ENCODE measurements around the gene SCMH1. TPM values are rescaled to one million over a fixed set of nuclear protein-coding genes. Genes with fewer than 3 reads are reported as not detected.

SCMH1 gene
- total RNA-seq, 1 experiment from 2014 or later, result 28.0 TPM

- Histone ChIP-seq H3K9me2 (ENCODE audit: insufficient read depth) (no peaks in the 10 kb centered on the region), H3K4me2 (ENCODE audit: low read length) (no peak overlapping the region), H2AFZ (ENCODE audit: low read depth, low read length, poor library complexity, severe bottlenecking) (no peak overlapping the region), H3K4me3 (replicated peaks in 1 of 2; ENCODE audit: low read depth in 1 of 2, low read length in 2 of 2) (no peak overlapping the region), H3K79me2 (ENCODE audit: insufficient read depth, low read length) (no peaks in the 10 kb centered on the region), H3K27ac (ENCODE audit: low read depth, low read length) (no peak overlapping the region), H3K9ac (ENCODE audit: low read length) (no peak overlapping the region), H3K27me3 (ENCODE audit: insufficient read depth, low read length) (peaks cover 20% of the 10 kb centered on the region; the same call in 1 of the 2 replicates), H4K20me1 (ENCODE audit: insufficient read depth) (no peaks in the 10 kb centered on the region), H3K4me1 (ENCODE audit: control insufficient read depth in 1 of 2, insufficient read depth in 2 of 2, low read length in 2 of 2) (peaks cover 0 to 5% of the 10 kb centered on the region in 2 experiments; a peak in 2 of 4 replicates), H3K36me3 (ENCODE audit: control insufficient read depth in 1 of 2, insufficient read depth in 2 of 2, low read length in 2 of 2) (no peaks in the 10 kb centered on the region), H3K9me3 (ENCODE audit: control insufficient read depth in 1 of 2, insufficient read depth in 1 of 2, low read depth in 1 of 2, low read length in 2 of 2) (no peaks in the 10 kb centered on the region)
- ChIA-PET RAD21 (ENCODE audit: low non-redundant PET in 1 of 2, low total read pairs in 2 of 2, uncharacterized antibody in 2 of 2, unreplicated experiment in 2 of 2) (interaction anchor here in 1 of 2 experiments (1.9 kb wide), 1 partner anchor 137 kb away, joined by 9 read pairs; no protein-coding TSS in a partner anchor), POLR2A (no interaction called here), CTCF (no interaction called here)
- TF ChIP-seq TCF7L2 (IDR thresholded peaks at IDR 0.05; ENCODE audit: borderline replicate concordance, extremely low read depth, insufficient read depth, insufficient read length) (no peak), ELF1 (IDR thresholded peaks at IDR 0.05; ENCODE audit: borderline replicate concordance, low read depth) (no peak), CEBPB (IDR thresholded peaks at IDR 0.05; ENCODE audit: low read depth) (no peak), ZNF274 (IDR thresholded peaks at IDR 0.05; ENCODE audit: low read depth, low read length) (no peak), ZBTB33 (IDR thresholded peaks at IDR 0.05; ENCODE audit: extremely low read depth, insufficient replicate concordance, low read length) (no peak), FOSL1 (IDR thresholded peaks at IDR 0.05; ENCODE audit: low read depth) (no peak), SRF (IDR thresholded peaks at IDR 0.05; ENCODE audit: low read depth) (no peak)
- TF ChIP-seq, protein P1, sequence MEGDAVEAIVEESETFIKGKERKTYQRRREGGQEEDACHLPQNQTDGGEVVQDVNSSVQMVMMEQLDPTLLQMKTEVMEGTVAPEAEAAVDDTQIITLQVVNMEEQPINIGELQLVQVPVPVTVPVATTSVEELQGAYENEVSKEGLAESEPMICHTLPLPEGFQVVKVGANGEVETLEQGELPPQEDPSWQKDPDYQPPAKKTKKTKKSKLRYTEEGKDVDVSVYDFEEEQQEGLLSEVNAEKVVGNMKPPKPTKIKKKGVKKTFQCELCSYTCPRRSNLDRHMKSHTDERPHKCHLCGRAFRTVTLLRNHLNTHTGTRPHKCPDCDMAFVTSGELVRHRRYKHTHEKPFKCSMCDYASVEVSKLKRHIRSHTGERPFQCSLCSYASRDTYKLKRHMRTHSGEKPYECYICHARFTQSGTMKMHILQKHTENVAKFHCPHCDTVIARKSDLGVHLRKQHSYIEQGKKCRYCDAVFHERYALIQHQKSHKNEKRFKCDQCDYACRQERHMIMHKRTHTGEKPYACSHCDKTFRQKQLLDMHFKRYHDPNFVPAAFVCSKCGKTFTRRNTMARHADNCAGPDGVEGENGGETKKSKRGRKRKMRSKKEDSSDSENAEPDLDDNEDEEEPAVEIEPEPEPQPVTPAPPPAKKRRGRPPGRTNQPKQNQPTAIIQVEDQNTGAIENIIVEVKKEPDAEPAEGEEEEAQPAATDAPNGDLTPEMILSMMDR (IDR thresholded peaks at IDR 0.05 in 2 of 3, conservative IDR thresholded peaks at IDR 0.05 in 1 of 3; ENCODE audit: borderline replicate concordance in 1 of 3, insufficient read depth in 1 of 3, low read depth in 2 of 3, low read length in 2 of 3), result no peak
- TF ChIP-seq, protein P2, sequence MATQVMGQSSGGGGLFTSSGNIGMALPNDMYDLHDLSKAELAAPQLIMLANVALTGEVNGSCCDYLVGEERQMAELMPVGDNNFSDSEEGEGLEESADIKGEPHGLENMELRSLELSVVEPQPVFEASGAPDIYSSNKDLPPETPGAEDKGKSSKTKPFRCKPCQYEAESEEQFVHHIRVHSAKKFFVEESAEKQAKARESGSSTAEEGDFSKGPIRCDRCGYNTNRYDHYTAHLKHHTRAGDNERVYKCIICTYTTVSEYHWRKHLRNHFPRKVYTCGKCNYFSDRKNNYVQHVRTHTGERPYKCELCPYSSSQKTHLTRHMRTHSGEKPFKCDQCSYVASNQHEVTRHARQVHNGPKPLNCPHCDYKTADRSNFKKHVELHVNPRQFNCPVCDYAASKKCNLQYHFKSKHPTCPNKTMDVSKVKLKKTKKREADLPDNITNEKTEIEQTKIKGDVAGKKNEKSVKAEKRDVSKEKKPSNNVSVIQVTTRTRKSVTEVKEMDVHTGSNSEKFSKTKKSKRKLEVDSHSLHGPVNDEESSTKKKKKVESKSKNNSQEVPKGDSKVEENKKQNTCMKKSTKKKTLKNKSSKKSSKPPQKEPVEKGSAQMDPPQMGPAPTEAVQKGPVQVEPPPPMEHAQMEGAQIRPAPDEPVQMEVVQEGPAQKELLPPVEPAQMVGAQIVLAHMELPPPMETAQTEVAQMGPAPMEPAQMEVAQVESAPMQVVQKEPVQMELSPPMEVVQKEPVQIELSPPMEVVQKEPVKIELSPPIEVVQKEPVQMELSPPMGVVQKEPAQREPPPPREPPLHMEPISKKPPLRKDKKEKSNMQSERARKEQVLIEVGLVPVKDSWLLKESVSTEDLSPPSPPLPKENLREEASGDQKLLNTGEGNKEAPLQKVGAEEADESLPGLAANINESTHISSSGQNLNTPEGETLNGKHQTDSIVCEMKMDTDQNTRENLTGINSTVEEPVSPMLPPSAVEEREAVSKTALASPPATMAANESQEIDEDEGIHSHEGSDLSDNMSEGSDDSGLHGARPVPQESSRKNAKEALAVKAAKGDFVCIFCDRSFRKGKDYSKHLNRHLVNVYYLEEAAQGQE (IDR thresholded peaks at IDR 0.05; ENCODE audit: low read depth), result no peak
- no TSS peak for BruUV-seq (replicated peaks)
- intact Hi-C loops (cut with micrococcal nuclease), result loop anchor here (5.0 kb wide), 1 partner anchor 151 kb away; no protein-coding TSS in a partner anchor
- ATAC-seq (no peak), DNase-seq (ENCODE audit: low read depth, low spot score) (no peak)
These were observed 39.2 kb upstream of the SCMH1 start for GRCh38 chr1:41281334-41281733.
